Suppressor macrophage treated with lipopolysaccharide for 1 hour (primary cell): Measurements from ENCODE around the gene BCOR.

ENCODE experiments used
- DNase-seq, 3 donors: peaks; one replicate each; pipeline ENCODE4 v3.0.0-alpha.2; 2020 to 2022

Gene BCOR

GRCh38 chrX:40084471-40085101, 13.2 kb downstream of the BCOR start:
- no peak for DNase-seq

DNA sequence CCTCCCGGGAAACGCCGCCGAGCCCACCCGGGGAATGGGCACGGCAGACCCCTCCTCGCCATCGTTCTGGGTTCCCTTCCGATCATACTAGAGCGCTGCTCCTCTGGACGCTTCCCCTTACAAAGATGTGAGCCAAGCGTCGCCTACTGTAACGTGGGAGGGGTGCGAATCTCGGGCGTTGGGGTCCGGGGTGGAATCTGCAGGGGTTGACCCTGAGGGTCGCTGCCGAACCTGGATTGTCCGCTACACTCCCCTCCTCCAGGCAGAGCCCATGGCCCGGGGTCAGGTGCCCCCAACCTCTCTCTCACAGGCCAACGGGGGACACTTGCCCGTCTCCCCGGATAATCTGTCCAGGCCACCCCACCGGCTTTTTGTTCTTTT, 13.8 kb downstream of the BCOR start:
- no peak for DNase-seq

DNA sequence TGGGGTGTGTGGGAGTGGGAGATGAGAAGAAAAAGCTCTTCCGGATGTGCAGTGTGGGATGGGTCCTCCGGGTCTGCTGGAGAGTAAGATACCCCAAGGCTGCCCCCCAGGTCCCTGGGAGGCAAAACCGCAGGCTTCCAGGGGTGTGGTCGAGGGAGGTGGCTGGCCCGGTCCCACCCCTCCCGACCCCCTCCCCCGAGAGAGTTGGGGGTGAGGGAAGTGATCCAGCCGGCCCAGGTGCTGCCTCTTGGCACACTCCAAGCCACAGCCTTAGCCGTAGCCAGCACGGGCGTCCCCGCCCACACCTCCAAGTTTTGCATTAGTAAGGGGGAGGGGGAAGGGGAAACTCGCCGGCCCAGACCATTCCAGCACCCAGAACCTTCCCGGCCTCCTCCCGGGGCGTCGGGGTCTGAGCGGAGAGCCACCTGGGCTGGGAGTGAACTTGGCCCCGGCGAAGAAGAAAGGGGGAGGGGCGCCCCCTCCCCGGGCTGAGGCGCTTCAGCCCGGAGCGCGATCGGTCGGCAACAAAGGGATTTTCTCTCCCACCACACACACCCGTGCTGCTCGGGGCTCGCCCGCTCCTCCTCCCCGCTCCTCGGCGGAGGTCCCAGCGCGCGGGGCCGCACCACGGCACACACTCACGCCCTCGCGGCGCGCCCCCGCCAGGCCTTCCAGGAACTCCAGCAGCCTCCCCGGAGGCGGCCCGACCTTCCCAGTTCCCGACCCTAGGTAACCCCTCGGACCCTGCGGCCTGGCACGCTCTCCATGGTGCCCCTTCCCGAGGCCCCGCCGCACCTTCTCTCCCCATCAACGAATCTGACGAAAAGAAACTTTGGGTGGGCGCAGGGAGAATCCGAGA, 14.4 kb downstream of the BCOR start:
- DNase-seq: peak in 1 of 3 donors; percentile 56

GRCh38 chrX:40082447-40083119, 15.2 kb downstream of the BCOR start:
- DNase-seq: peak; percentile 65 to 73 (median 66)

GRCh38 chrX:40081679-40082068, 16.1 kb downstream of the BCOR start:
- DNase-seq: no peak

GRCh38 chrX:40080894-40081678, 16.7 kb downstream of the BCOR start:
- no peak for DNase-seq

- no peak for DNase-seq
These were observed 18.2 kb downstream of the BCOR start for GRCh38 chrX:40079572-40079971.

- peak in 2 of 3 donors; percentile 30 to 37 for DNase-seq
These were observed 19.1 kb downstream of the BCOR start for GRCh38 chrX:40078489-40079227.

DNA sequence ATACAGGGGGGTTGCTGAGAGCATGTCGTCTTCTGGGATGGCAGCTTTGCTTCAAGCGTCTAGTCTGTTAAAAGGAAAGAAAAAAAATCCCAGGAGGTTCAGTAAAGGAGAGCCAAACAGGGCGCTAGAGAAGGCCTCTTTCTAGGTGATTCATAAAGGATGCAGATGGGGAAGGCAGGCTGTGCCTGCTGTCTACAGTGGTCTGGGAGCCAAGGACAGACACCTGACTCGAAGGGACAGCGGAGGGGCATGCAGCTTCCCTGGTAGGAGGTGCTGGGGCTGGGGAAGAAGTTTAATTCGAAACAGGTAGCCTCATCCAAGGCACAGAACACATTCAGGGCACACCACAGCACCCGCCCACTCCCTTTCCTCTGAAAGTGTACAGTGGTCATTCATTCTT, 19.9 kb downstream of the BCOR start:
- no peak for DNase-seq

DNA sequence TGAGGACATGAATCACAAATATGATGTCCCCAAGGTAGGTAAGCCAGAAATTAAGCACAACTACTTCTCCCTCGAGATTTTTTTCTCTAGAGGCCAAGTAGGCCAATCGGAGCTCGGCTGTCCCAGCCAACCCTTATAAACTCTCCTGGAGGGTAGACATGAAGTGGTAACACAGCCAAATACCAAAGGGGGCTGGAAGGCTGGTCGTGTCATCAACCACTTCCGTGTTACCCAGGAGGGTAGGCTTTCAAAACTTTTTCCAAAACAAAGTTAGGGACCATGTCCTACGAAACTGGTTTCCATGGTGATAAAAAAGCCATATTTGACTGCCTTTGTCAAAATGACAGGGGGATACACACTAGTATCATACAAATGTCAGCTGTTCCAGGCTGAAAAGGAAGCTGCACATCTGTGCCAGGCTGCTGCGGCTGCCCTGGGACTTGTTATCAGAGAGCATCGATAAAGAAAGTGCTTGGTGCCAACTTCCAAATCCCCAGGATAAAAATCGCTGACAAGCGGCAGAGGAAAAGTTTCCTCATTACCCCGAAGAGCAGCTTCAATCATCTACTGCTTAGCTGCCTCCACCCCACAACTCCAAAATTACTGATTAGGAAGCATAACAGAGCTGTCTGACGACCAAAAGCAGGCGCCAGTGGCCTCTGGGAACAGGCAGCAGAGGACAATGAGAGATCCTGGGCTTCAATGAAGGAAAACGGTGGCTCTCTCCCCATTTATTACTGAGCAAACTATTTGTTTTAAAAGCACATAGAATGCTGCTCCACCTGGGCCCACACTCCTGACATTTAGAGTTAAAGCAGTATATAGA, 20.8 kb downstream of the BCOR start:
- no peak for DNase-seq

- DNase-seq: no peak
These were observed 22.8 kb downstream of the BCOR start for GRCh38 chrX:40074959-40075332.

GRCh38 chrX:40074080-40074958, 23.4 kb downstream of the BCOR start:
- no peak for DNase-seq

DNA sequence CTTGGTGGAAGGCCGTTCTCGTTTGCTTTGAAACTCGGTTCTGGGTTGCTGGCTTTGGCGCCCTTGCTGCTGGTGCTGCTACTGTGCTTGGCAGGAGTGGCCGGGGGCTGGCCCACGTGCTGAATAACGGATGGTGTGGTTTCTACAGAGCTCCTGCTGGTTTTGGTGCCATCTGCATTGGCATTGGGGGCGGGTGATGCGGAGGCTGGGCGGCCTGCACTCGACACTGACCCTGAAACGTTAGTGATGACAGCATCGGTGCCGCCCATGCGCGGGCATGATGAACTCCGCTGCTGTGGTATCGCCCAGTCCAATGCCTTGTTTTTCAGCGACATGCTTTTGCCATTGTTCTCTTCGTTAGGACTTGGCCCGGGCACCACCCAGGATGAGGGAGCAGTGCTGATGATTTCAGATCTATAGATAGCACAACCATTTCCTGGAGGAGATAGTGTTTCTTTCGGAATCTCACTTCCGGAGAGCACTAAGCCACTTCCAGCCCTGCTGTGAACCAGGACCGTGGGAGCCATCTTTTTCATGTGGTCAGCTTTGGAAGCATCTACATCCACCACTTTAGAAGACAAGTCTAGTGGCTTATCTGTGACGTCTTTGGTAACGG, 24.2 kb downstream of the BCOR start:
- no peak for DNase-seq

DNA sequence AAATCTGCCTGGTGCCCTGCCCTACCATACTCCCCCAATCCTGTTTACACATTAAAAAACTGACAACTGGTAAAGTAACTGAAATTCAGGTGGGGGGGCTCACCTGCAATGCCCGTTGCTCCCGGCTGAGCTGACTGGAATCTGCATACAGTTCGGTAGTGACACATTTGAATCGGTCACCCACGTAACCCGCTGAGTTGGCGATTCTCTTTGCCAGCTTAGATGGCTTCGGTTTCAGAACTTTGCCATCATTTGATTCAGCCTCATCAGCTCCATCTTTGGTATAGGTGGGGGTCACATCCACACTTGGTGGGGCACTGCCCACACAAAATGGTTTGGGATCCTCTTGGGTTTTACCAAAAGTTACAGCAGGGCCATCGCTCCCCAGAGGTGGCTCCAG, 25.5 kb downstream of the BCOR start:
- DNase-seq: no peak

GRCh38 chrX:40068048-40068447, 29.7 kb downstream of the BCOR start:
- DNase-seq: no peak

DNA sequence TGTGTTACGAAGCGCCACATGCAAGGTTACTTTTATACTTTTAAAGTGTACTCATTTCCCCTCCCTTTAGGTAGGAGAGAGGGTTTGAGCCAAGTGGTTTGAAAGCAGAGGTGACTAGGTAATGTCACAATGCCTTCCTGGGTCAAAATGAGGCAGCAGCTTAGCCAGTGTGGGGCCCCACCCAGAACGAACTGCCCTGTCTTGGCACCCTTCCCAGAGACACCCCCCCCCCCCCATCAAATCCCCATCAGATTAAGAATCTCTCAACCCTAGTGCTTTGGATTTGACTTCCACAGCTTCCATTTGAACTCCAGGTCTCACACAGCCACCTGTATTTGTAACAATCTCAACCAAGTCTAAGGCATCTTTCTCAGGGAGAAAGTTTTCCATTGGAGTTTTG, 31.1 kb downstream of the BCOR start:
- DNase-seq: no peak

DNA sequence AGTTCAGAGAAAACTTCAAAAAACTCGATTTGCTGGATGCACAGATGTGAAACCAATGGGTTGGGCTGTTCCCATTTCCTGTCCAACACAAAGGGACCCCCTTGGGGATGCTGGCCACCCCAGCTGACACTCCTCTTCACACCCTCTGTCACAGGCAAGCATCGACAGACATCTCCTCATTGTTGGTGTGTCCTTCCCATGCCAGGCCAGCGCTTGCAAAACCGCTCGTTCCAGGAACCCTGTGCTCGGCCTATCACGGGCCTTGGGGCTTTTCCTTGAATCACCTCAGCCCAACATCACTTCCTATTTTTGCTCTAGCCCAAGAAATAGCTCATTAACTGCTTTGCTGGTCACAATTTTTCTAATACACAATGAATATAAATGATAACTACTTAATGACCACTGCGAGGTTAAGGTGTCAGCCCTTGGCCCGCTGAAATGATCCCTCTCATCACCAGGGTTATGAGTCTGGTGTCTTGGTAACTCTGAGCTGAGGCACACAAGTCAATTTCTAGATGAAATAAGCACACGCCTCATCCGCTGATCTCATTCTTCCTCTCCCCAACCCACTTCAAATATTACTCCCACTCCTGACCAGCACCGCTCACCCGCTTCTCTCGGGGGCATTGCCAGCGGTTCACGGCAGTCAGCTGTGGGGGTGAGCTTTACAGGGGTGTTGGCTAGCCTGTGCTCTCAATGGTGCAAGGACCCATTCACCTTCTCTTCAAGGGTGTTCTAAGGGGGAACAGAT, 32.3 kb downstream of the BCOR start:
- DNase-seq: peak; percentile 55 to 79 (median 73)

- no peak for DNase-seq
These were observed 33.6 kb downstream of the BCOR start for GRCh38 chrX:40064055-40064597.

DNA sequence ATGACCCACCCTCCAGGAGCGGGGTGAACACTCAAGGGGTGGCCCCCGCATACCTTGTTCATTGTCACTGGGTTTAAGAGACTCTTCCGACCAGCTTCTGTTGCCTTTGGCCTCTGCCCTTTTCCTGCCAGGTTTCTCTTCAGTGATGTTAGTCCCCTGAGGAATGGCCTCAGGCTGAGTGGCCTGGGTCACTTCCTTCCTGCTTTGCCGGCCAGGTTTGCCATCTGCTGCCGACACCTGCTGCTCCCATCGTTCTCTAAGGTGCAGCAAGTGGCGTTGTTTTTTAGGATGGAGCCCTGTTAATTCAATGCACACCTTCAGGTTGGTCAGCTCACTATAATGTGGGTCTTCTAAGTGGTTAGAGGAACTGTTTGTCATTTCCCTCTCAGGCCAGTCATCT, 34.2 kb downstream of the BCOR start:
- no peak for DNase-seq
